Effector memory CD4-positive, alpha-beta T cell (primary cell): ENCODE data around the gene ATPAF2.

Source experiments
- DNase-seq, 3 donors: peaks; one replicate each; pipeline ENCODE4 v3.0.0-alpha.2; 2020
- H3K27ac ChIP-seq: 2 replicates; pipeline ENCODE4 v1.7.0; 2013; ENCODE audit warnings: mild to moderate bottlenecking, low read length, moderate library complexity; ENCODE audit not compliant: insufficient read depth, poor library complexity, severe bottlenecking
- H3K27me3 ChIP-seq: replicated peaks from 2 replicates; pipeline ENCODE4 v1.7.0; 2013; ENCODE audit warnings: mild to moderate bottlenecking, low read length; ENCODE audit not compliant: insufficient read depth, control insufficient read depth, poor library complexity, severe bottlenecking
- H3K36me3 ChIP-seq: 2 replicates; pipeline ENCODE4 v1.7.0; 2013; ENCODE audit warnings: mild to moderate bottlenecking, low read length, moderate library complexity; ENCODE audit not compliant: control insufficient read depth, insufficient read depth
- H3K4me1 ChIP-seq: 2 replicates; pipeline ENCODE4 v1.7.0; 2013; ENCODE audit warnings: low read length, mild to moderate bottlenecking; ENCODE audit not compliant: control insufficient read depth, insufficient read depth, poor library complexity, severe bottlenecking
- H3K4me3 ChIP-seq: 2 replicates; pipeline ENCODE4 v1.7.0; 2013; ENCODE audit warnings: low read length, low read depth, mild to moderate bottlenecking; ENCODE audit not compliant: insufficient read depth, poor library complexity, severe bottlenecking
- H3K9me3 ChIP-seq: 2 replicates; pipeline ENCODE4 v1.7.0; 2013; ENCODE audit warnings: mild to moderate bottlenecking, low read length, moderate library complexity; ENCODE audit not compliant: control insufficient read depth

Gene ATPAF2

GRCh38 chr17:18066866-18067265, 27.9 kb upstream of the ATPAF2 start:
- Histone ChIP-seq H3K27me3 (no peaks in the 10 kb centered on the region), H3K4me1 (no peaks in the 10 kb centered on the region), H3K27ac (no peak overlapping the region), H3K4me3 (no peak overlapping the region), H3K36me3 (peaks cover 19% of the 10 kb centered on the region), H3K9me3 (no peaks in the 10 kb centered on the region)
- no peak for DNase-seq

GRCh38 chr17:18065546-18065945, 26.6 kb upstream of the ATPAF2 start:
- Histone ChIP-seq H3K4me3 (no peak overlapping the region), H3K27ac (no peak overlapping the region), H3K36me3 (peaks cover 28% of the 10 kb centered on the region), H3K27me3 (no peaks in the 10 kb centered on the region), H3K9me3 (no peaks in the 10 kb centered on the region), H3K4me1 (no peaks in the 10 kb centered on the region)
- DNase-seq, result no peak

- H3K36me3 ChIP-seq, result peaks cover 34% of the 10 kb centered on the region
- H3K4me3 ChIP-seq, result no peak overlapping the region
- DNase-seq, result no peak
Measured at GRCh38 chr17:18064053-18064452, 25.1 kb upstream of the ATPAF2 start.

GRCh38 chr17:18059283-18059682, 20.3 kb upstream of the ATPAF2 start:
- DNase-seq, result no peak
- Histone ChIP-seq H3K4me3 (no peak overlapping the region), H3K9me3 (no peaks in the 10 kb centered on the region), H3K4me1 (no peaks in the 10 kb centered on the region), H3K36me3 (peaks cover 37% of the 10 kb centered on the region), H3K27ac (no peak overlapping the region), H3K27me3 (no peaks in the 10 kb centered on the region)

More at GRCh38 chr17:18064053-18064452, 25.1 kb upstream of the ATPAF2 start:
- Histone ChIP-seq H3K27ac (no peak overlapping the region), H3K27me3 (no peaks in the 10 kb centered on the region), H3K9me3 (no peaks in the 10 kb centered on the region), H3K4me1 (no peaks in the 10 kb centered on the region)

- H3K4me1 ChIP-seq, result no peaks in the 10 kb centered on the region
- no peaks in the 10 kb centered on the region for H3K9me3 ChIP-seq
- no peak overlapping the region for H3K4me3 ChIP-seq
- no peak overlapping the region for H3K27ac ChIP-seq
- no peak for DNase-seq
- peaks cover 31% of the 10 kb centered on the region for H3K36me3 ChIP-seq
- no peaks in the 10 kb centered on the region for H3K27me3 ChIP-seq
Measured at GRCh38 chr17:18056214-18056613, 17.2 kb upstream of the ATPAF2 start.

- peaks cover 27% of the 10 kb centered on the region for H3K36me3 ChIP-seq
- H3K4me1 ChIP-seq, result no peaks in the 10 kb centered on the region
- H3K4me3 ChIP-seq, result no peak overlapping the region
- DNase-seq, result no peak
- H3K27ac ChIP-seq, result no peak overlapping the region
- no peaks in the 10 kb centered on the region for H3K27me3 ChIP-seq
- H3K9me3 ChIP-seq, result no peaks in the 10 kb centered on the region
Measured at GRCh38 chr17:18055597-18055996, 16.6 kb upstream of the ATPAF2 start.

- no peaks in the 10 kb centered on the region for H3K27me3 ChIP-seq
- peaks cover 19% of the 10 kb centered on the region for H3K36me3 ChIP-seq
- DNase-seq, result no peak
- no peak overlapping the region for H3K4me3 ChIP-seq
- peaks cover 1% of the 10 kb centered on the region for H3K4me1 ChIP-seq
- no peak overlapping the region for H3K27ac ChIP-seq
- H3K9me3 ChIP-seq, result no peaks in the 10 kb centered on the region
Measured at GRCh38 chr17:18045691-18046350, 6.9 kb upstream of the ATPAF2 start.

- H3K27me3 ChIP-seq, result no peaks in the 10 kb centered on the region
- H3K4me1 ChIP-seq, result peaks cover 11% of the 10 kb centered on the region
- no peak overlapping the region for H3K27ac ChIP-seq
- H3K9me3 ChIP-seq, result no peaks in the 10 kb centered on the region
- peaks cover 12% of the 10 kb centered on the region for H3K36me3 ChIP-seq
- H3K4me3 ChIP-seq, result no peak overlapping the region
- DNase-seq, result no peak
Measured at GRCh38 chr17:18044609-18045008, 5.6 kb upstream of the ATPAF2 start.

- DNase-seq, result no peak
Measured at GRCh38 chr17:18043491-18043890, 4.5 kb upstream of the ATPAF2 start.

GRCh38 chr17:18042983-18043382, 4.0 kb upstream of the ATPAF2 start:
- Histone ChIP-seq H3K9me3 (no peaks in the 10 kb centered on the region), H3K4me3 (no peak overlapping the region), H3K36me3 (peaks cover 12% of the 10 kb centered on the region), H3K27me3 (no peaks in the 10 kb centered on the region), H3K4me1 (peaks cover 19% of the 10 kb centered on the region), H3K27ac (no peak overlapping the region)
- DNase-seq, result no peak

More at GRCh38 chr17:18043491-18043890, 4.5 kb upstream of the ATPAF2 start:
- Histone ChIP-seq H3K36me3 (peaks cover 12% of the 10 kb centered on the region), H3K4me1 (peaks cover 14% of the 10 kb centered on the region), H3K27ac (no peak overlapping the region), H3K9me3 (no peaks in the 10 kb centered on the region), H3K4me3 (no peak overlapping the region), H3K27me3 (no peaks in the 10 kb centered on the region)
